UCSD-AML1 (cell line): Measurements from ENCODE around the gene UNK.

Source experiments
- DNase-seq: peaks from one replicate; lab custom pipeline; 2025; ENCODE audit not compliant: unreplicated experiment; lab: John Stamatoyannopoulos, UW

UNK gene

GRCh38 chr17:75819116-75819515, 34.5 kb downstream of the UNK start:
- DNase-seq = no peak

GRCh38 chr17:75819678-75820077, 35.1 kb downstream of the UNK start:
- no peak for DNase-seq

GRCh38 chr17:75820094-75821080, 35.8 kb downstream of the UNK start:
- DNase-seq = no peak

- no peak for DNase-seq
These were observed 36.9 kb downstream of the UNK start for GRCh38 chr17:75821552-75821951.

GRCh38 chr17:75822119-75822799, 37.7 kb downstream of the UNK start:
- DNase-seq = no peak

GRCh38 chr17:75822800-75823166, 38.2 kb downstream of the UNK start:
- no peak for DNase-seq

- no peak for DNase-seq
These were observed 38.8 kb downstream of the UNK start for GRCh38 chr17:75823257-75824041.

GRCh38 chr17:75824050-75824552, 39.5 kb downstream of the UNK start:
- DNase-seq = no peak

- no peak for DNase-seq
These were observed 40.1 kb downstream of the UNK start for GRCh38 chr17:75824666-75825065.

GRCh38 chr17:75825149-75825552, 40.5 kb downstream of the UNK start:
- no peak for DNase-seq

- DNase-seq = no peak
These were observed 41.3 kb downstream of the UNK start for GRCh38 chr17:75825748-75826370.

- no peak for DNase-seq
These were observed 42.1 kb downstream of the UNK start for GRCh38 chr17:75826561-75827307.

GRCh38 chr17:75827308-75828075, 42.9 kb downstream of the UNK start:
- DNase-seq = peak; percentile 40

- DNase-seq = no peak
These were observed 43.4 kb downstream of the UNK start for GRCh38 chr17:75828076-75828400.

- DNase-seq = no peak
These were observed 44.1 kb downstream of the UNK start for GRCh38 chr17:75828741-75829140.

- DNase-seq = no peak
These were observed 45.1 kb downstream of the UNK start for GRCh38 chr17:75829747-75830146.

GRCh38 chr17:75830164-75831031, 45.8 kb downstream of the UNK start:
- DNase-seq = no peak

- no peak for DNase-seq
These were observed 46.5 kb downstream of the UNK start for GRCh38 chr17:75831032-75831571.
